HG02981 (cell line): ENCODE results near the gene ARHGAP4.

Experiments
- ATAC-seq: cut with Tn5 transposase; IDR thresholded peaks from one replicate; pipeline ENCODE4 v1.9.1; 2021; ENCODE audit warnings: mild to moderate bottlenecking, moderate library complexity; ENCODE audit not compliant: unreplicated experiment

ARHGAP4 gene

DNA sequence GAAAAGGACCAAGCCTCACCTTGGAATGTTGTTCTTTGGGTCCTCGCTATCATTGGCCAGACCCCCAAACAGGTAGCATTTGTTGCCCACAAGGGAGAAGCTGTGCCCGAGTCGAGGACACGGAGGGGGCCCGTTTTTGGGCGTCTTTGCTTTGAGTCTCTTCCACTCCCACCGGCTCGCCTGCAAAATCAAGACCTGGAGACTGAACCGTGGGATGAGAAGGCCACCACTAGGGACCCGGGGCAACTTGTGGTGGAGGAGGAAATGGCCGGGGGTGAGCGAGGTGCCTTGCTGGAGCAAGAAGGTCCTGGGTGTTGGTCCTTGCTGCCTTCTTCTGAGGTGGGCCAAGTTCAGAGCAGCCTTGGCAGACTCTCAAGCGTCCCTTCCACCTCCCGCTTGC is 38.0 kb upstream of the ARHGAP4 start:
- no peak for ATAC-seq

DNA sequence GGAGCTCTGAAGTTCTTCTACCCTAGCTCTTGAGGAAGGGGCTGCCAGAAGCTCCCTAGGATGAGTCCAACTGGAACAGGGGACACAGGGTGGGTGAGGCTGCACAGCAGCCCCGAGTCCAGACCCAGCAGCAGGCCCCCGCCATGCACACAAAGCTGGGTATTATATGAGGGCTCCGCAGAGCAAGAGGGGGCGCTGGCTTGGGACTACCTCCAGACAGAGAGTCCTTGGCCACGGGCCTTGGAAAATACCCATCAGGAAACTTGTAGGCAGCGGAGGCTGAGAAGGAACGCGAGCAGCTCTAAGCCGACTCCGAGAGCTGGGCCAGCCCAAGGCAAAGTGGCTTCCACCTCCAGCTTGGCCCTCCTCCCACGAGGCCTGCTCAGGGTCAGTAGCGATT is 37.5 kb upstream of the ARHGAP4 start:
- no peak for ATAC-seq

DNA sequence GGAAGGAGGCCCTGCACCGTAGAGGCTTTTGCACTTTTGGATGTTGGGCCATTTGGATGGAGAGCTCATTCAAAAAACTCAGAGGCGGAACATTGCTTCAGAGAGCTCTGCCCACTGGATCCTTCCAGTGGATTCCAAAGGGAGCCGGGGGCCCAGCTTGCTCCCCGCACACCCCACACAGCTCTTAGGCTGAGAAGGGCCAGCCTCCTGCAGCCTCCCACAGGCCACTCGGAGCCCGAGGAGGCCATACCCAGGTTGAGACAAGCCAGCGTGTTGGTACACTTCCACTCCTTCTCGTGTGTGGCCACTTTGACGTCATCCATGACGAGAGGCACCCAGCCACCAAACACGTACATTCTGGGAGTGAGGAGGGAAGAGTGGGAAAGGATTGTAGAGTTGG is 35.2 kb upstream of the ARHGAP4 start:
- no peak for ATAC-seq

DNA sequence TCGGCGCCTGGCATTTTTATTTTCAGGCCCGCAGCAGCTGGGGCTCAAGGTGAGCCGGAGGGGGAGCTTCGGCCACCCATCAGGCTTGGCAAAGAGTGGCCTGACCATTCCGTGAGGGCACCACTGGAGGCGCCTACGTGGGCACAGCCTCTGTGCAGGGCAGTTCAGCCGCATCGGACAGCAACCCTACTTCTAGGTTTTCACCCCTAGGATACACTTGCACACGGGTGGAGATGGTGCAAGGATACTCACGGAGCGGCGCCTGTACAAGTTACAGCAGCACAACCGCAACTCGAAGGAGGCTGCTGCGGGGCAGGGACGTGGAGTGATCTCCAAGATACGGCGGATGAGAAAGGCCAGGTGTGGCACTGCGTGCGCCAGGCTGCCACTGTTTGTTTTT is 34.7 kb upstream of the ARHGAP4 start:
- no peak for ATAC-seq

DNA sequence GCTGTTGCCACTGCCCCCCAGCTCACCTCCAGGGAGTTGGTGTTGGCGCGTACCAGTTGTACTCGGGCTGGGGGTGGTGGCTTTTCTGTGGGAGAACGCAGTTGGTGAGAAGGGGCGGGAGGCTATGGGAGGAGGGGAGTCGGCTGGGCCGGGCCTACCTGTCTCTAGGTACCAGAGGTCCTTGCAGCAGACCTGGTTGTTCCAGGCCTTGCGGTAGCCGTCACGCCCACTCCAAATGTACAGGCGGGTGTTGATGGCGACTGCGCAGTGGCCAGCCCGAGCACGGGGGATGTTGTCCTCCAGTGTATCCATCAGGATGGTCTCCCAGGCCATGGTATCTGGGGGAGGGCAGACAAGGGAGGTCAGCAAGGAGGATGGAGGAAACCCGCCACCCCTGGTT is 34.0 kb upstream of the ARHGAP4 start:
- no peak for ATAC-seq

DNA sequence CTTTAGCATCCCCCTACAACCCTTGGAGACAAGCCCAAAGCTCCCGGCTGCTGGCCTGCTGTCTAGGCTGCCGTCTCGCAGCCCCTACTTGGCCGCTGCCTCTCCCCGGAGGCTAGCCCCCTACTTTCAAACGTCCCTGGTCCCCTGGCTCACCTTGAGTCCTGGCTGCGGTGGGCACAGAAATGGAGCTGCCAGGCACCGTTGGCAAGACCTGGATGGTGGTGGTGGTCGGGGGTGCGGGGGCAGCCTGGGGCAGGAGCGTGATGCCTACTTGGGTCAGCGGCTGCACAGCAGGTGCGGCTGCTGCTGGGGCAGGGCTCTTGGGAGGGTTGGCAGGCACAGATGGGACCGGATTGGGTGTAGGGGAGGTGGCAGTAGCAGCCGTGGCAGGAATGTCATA is 33.6 kb upstream of the ARHGAP4 start:
- ATAC-seq, result no peak

DNA sequence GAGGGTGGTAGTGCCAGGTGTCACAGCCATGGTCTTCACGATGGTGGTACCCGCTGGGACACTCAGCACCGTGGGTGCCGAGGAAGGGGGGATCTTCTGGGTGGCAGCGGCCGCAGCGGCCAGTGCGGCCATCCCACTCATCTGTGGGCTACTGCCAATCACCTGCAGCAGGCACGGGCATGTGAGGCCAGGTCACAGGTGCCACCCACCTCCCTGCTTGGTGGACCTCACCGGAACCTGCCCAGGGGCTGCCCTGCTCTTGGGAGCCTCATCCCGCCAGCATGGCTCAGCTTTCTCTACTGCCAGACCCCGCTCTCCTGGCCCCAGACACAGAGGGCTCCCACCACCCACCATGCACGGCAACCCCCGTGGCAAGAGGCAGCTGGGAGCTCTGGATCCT is 32.5 kb upstream of the ARHGAP4 start:
- no peak for ATAC-seq

DNA sequence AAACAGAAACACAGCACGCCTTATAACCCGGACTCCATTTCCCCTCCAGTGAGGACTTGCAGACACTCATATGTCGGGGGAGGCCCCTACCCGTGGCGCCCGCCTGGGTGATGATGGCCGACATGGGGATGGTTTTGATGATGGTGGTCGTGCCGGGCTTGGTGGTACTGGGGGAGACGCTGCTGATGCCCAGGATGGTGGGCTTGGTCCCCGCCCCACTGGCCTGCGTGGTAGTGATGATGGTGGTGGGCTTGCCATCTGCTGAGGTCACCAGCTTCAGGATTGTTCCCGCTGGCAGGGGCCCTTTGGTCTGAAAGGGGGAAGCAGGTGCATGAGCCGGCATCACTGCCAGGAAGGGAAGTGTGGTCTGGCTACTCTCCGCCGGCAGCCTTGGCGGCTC is 31.2 kb upstream of the ARHGAP4 start:
- ATAC-seq, result no peak

DNA sequence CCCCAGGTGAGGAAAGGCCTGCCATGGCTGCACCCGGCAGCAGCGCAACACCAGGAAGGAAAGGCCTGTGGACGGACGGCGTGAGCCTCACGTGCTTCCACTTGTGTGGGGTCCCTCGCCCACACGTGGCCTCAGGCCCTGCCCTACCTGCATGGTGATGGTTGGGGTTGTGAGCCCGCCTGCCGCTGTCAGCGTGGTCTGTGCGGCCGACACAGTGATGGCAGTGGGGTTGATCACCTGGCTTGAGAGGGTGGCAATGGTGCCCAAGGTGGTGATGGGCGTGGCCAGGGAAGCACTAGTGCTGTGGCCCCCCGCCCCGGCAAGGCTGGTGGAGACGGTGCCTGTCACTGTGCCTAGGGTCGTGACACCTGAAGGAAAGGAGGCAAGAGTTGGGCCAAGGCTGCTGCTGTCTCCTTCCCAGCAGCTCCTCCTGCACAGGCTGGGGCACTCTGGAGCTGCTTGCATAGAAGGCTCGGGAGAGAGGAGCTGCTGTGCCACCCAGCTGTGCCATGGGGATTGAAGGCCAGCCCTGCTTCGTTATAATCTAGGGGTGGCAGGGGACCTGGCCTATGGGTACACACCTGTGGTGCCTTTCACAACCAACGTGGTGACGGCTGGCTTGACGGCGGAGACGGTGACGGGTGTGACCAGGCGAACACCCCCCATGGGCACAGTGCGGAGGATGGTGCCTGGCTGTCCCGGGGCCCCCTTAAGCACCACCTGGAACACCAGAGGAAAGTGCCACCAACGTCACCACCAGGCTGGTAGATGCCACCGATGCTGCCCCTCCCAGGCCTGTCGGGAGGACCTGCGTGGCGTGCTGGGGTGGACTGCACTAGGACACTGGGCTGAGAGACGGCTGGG is 30.2 kb upstream of the ARHGAP4 start:
- no peak for ATAC-seq

DNA sequence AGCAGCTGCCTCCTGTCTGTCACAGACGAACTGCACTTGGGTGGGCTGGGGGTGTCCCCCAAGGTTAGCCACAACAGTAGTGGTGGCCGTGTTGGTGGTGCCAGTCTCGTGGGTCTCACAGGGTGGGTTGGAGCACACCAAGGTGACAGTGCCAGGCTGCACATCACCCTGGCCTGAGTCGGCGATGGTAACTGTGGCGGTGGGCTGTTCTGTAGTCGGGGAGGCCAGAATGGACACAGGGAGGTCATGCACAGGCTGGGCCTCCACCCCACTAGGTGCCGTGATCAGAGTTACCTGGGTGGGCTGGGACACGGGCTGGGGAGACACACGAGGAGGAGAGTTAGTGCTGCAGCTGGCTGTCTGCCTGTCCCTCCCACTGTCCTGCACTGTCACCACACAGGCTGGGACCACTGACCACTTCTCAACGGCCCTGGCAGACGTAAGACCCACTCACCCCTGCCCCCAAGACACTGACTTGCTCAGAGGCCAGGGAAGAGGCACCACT is 29.2 kb upstream of the ARHGAP4 start:
- no peak for ATAC-seq

DNA sequence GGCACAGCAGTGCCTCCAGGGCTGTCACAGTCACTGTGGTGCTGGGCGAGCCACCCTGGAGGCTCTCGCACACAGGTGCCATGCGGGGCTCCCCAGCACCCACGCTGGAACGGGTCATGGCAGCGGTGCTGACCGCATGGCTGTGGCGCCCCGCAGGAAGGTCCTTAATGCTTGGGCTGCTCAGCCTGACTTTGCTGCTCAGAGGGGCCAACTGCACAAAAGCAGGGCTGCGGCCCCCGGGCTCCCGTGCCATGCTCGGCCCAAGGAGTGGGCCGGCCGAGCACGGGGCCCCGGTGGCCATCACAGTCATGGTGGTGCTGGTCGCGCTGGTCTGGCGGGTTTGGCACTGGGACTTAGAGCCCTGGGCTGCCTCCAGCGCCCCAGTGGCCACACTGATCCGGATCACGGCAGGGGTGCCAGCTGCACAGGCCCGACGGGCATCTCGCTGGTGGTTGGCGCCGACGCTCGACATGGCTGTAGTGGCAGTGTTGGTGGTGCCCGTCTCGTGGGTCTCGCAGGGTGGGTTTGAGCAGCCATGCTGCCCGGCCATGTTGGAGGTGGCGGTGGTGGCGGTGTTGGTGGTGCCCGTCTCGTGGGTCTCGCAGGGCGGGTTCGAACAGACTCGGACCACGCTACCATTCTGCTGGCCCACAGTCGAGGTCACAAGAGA is 28.6 kb upstream of the ARHGAP4 start:
- no peak for ATAC-seq

DNA sequence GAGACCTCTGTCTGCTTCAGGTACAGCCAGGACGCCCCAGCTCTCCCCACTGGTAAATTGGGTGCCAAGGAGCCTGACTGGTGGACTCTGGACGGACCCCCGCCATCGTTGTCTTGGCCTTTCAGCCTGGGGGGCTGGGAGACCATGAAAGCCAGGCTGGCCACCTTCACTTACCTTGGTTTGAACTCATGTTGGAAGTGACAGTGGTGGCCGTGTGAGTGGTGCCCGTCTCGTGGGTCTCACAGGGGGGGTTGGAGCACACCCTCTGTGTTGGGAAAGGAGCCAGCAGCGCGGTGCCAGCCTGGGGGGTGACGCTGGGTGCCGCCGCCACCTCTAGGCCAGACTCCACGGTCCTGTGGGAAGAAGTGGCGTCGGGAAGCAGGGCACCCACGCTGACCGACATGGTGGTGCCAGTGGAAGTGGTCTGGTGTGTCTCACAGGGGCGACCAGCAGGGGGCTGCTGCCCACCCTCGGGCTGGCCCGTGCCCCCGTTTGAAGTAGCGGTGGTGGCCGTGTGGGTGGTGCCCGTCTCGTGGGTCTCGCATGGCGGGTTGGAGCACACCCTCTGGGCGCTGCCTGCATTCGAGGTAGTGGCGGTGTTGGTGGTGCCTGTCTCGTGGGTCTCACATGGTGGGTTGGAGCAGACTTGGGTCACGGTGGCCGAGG is 28.0 kb upstream of the ARHGAP4 start:
- ATAC-seq, result no peak

DNA sequence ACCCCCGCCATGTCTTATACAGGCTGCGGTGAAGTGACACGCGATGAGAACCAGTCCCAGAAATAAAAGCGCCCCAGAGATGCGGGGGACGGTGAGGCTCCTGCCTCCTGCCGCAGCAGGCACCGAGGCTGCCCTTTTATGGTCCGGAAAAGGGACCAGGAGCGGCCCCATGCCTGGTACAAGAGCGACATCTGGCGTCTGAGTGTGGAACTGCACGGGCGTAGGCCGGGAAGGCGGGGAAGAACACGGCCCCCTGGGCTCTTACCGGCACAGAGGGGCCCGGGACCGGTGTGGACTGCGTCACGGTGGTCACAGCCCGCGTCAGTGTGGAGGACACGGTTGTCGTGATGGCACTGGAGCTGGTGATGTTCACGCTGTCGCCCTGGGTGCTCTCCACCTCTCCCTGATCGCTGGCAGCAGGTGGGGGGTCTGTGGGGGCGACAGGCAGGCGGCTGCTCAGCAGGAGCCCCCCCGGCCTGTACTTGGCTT is 27.3 kb upstream of the ARHGAP4 start:
- ATAC-seq, result no peak

DNA sequence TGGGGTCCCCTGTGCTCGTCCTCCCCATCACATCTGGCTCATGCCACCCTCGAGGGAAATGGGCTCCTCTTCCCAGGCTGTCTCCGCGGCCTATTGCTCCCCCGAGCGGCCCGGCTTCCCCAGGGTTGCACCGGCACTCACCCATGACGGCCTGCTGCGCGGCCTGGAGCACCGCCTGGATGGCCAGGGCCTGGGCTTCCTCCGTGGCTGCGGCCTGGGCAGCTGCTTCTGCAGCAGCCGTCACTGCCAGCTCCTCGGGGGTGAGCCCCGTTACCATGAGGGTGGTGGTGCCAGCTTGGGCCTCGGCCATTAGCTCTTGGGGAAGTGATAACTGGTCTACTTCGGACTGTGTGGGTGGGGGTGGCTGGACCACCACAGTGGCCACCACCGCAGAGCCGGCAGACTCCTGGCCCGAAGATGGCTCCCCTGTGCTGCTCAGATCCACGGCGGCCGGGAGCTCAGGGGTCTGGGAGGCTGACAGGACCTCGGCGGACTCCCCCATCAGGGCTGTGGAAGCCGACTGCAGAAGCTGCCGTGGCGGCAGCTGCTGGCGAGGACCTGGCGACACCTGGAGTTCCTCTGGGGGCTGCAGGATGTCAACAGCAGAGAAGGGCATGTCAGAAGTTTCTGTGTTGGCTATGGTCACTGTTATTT is 26.4 kb upstream of the ARHGAP4 start:
- ATAC-seq, result no peak

DNA sequence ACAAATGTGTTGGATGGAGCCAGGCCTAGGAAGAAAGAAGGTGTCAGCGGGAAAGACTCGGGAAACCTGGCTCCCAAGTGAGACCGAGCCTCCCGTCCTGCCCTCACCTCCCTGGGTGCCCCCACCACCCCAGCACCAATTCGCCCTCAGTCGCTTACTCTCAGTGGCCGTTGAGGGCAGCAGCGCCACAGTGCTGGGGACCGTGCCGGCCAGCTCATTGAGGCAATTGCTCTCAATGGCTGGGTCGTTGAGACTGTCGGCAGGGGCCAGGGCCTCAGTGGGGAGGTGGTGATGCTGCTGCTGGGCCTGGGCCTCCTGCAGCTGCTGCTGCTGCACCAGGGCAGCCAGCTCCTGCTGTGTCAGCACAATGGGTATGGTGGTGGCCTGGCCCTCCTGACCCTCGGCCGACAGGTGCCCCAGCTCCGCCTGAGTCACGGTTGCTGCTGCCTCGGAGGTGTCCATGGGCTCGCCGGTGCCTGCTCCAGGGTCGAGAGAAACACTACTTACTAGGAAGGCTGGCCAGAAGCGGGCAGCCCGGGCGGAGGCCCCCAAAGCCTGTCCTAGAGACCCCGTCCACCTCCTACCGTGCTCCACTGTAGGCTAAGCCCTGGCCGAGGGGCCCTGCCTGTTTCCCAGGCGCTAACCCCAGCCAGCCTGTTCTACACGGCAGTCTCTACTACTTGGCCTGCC is 25.8 kb upstream of the ARHGAP4 start:
- no peak for ATAC-seq

DNA sequence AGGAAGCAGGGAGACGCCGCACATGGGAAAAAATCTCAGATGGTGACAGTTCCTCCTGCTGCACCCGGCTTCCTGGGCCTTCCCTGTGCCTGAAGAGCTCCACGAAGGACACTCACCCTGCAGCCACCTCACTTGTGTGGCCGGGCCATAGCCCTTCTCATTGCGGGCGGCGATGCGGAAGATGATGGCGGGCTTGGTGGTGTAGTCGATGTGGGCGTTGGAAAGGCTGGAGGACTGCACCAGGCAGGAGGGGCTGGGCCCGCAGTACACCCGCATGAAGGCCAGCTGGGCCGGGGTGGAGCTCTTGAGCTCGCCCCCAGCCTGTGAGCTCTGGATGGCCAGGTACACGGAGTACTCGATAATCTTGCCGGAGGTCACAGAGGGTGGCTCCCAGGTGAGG is 24.1 kb upstream of the ARHGAP4 start:
- ATAC-seq, result no peak

DNA sequence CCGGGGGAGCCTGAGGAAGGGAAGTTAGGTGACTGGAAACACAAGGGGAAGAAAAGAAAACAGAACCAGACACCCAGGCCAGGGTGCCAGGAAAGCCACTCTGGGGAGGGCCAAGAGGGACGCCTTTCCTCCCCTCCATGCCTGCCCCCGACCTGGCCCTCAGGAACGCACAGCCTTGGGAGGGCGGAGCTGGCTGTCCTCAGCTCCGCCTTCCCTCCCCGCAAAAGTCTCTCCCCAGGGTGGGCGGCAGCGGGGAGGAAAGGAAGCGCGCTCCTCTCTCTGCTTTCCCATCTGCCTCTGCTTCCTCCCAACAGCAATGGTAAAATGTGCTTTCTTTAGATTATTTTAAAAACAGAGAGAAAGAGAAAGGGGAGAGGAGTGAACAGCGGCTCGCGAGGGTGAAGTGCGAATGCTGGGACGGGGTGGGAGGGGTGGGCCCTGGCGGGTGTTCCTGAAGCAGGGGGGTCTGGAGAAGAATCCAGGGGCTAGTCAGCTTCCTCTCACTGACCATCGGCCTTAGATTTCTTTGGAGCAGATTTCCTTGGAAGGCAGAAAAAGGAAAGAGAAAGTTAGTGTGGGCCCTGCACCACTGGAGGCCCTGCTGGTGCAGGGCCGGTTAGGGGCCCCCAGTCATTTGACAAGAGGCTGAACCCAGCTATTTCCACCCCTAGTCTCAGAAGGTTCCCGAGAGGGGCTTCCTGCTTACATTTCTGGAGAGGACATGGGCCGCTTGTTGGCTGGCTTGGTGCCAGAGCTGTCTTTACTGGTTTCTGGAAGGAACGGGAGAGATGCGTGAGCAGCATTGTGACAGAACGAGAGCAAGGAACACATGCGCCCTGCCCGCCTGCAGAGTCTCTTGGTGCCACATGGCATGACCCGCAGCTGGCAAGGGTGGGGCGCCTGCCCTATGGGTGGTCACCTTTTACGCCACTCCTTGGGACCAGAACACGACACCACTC is 23.1 kb upstream of the ARHGAP4 start:
- no peak for ATAC-seq

DNA sequence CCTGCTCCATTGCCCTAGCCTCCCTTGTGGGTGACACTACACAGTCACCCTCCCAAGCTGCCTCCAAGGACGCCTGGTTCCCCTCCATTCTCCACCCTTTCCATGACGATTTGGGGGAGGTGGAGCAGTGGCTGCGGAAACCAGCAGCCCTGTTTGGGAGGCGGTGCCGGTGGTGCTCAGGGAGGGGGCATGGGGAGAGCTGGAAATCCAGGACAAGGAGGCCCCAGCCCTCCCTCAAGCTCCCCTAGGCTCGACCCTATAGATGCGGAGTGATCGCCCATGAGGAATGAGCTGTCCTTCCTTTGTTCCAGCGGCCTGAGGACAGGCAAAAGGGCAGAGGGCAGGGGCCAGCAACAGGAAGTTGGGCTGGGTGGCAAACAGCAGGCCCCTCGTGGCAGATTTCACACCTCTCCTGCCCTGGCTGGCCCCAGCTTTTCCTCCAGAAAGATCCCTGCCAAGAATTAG is 22.0 kb upstream of the ARHGAP4 start:
- ATAC-seq, result no peak
